CD1c-positive myeloid dendritic cell (primary cell): ENCODE results near the gene SH3PXD2A.
A peak's percentile ranks its signal among the peaks of the same experiment; 100 is the strongest.

ENCODE experiments used
- DNase-seq: peaks from one replicate; pipeline ENCODE4 v3.0.0-alpha.2; 2016; ENCODE audit errors: extremely low spot score

SH3PXD2A gene, protein sequence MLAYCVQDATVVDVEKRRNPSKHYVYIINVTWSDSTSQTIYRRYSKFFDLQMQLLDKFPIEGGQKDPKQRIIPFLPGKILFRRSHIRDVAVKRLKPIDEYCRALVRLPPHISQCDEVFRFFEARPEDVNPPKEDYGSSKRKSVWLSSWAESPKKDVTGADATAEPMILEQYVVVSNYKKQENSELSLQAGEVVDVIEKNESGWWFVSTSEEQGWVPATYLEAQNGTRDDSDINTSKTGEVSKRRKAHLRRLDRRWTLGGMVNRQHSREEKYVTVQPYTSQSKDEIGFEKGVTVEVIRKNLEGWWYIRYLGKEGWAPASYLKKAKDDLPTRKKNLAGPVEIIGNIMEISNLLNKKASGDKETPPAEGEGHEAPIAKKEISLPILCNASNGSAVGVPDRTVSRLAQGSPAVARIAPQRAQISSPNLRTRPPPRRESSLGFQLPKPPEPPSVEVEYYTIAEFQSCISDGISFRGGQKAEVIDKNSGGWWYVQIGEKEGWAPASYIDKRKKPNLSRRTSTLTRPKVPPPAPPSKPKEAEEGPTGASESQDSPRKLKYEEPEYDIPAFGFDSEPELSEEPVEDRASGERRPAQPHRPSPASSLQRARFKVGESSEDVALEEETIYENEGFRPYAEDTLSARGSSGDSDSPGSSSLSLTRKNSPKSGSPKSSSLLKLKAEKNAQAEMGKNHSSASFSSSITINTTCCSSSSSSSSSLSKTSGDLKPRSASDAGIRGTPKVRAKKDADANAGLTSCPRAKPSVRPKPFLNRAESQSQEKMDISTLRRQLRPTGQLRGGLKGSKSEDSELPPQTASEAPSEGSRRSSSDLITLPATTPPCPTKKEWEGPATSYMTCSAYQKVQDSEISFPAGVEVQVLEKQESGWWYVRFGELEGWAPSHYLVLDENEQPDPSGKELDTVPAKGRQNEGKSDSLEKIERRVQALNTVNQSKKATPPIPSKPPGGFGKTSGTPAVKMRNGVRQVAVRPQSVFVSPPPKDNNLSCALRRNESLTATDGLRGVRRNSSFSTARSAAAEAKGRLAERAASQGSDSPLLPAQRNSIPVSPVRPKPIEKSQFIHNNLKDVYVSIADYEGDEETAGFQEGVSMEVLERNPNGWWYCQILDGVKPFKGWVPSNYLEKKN

DNA sequence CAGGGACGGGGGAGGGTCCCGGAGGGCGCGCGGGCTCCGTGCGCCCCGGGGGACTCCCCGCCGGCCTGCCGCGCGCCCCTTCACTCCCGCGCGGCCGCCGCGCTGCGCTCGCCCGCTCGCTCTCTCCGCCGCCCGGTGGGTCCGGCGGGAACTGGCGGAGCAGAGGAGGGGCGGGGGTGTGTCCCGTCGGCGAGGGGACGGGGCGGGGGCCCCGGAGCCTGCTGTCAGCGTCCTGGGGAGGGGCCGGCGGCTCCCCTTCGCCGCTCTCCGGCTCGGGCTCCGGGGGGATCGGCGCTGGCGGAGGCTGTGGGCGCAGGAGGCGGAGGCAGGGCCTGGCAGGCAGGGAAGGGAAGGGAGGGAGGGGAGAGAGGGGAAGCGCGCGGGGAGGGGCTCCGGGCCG lies at the start of gene SH3PXD2A:
SH3PXD2A (minus strand) TSS at position 153 of the 400 bp plus-strand sequence. CDS start 310 bp downstream, outside the sequence.
- peak; percentile 34 for DNase-seq

DNA sequence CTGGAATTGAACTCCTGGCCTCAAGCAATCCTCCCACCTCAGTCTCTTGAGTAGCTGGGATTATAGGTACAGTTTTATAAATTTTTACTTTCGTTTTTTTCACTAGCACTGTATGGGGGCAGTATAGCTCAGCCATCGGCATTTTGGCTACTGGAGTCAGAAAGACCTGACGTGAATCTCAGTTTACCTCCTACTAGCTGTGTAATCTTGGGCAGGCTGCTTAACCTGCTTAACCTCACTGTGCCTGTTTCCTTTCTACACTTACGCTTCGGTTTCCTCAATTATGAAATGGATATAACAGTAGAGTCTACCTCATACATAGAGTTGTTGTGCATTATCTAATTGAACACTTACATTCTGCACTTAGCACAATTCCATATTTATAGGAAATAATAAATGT lies 45.9 kb upstream of the SH3PXD2A start:
- no peak for DNase-seq

DNA sequence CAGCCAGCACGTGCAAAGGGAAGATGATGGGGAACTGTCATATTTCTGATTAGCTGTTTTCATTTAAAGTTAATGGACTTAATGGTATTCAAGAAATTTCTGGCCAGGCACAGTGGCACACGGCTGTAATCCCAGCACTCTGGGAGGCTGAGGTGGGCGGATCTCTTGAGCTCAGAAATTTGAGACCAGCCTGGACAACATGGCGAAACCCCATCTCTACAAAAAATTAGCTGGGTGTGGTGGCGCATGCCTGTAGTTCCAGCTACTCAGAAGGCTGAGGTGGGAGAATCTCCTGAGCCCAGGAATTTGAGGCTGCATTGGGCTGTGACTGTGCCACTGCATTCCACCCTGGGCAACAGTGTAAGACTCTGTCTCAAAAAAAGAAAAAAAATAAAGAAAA lies 43.9 kb upstream of the SH3PXD2A start:
- no peak for DNase-seq

DNA sequence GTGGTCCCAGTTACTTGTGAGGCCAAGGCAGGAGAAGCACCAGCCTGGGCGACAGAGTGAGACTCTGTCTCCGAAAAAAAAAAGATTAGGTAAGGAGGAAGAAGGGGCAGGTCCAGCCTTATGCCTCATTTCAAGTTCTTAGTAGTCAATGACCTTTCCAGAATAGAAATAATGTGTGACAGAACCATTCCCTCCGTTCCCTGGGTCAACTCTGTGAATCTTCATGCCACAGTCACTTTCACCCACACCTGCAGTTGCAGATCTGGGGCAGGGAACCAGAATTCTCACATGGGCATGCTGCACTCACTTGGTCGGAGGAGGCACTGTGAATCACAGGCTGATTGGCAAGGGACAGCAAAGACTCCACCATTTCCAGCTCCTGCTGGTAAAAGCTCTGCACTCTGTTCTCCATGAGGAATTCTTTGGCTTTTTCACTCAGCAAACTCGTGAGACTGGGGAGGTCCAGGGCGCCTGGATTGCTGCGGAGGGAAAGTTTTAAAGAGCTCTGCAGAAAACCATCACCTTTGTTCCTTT lies 41.9 kb upstream of the SH3PXD2A start:
- DNase-seq = no peak

DNA sequence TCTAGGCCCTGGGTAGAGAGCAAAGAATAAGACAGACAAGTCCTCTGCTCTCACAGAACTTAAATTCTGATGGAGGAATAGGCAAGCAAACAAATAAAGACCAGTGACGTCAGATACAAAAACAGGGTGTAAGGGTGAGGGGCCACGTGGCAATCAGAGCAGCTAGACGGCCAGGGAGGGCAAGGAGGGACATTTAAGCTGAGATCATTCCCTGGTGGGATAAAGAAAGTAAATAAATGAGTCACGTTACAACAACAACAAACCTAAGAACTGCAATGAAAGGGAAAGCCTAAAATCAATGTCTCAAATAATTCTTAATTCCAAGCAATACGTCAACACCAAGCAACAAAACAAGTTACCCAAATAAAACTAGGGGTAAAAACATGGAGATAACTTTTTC lies 40.8 kb upstream of the SH3PXD2A start:
- no peak for DNase-seq

DNA sequence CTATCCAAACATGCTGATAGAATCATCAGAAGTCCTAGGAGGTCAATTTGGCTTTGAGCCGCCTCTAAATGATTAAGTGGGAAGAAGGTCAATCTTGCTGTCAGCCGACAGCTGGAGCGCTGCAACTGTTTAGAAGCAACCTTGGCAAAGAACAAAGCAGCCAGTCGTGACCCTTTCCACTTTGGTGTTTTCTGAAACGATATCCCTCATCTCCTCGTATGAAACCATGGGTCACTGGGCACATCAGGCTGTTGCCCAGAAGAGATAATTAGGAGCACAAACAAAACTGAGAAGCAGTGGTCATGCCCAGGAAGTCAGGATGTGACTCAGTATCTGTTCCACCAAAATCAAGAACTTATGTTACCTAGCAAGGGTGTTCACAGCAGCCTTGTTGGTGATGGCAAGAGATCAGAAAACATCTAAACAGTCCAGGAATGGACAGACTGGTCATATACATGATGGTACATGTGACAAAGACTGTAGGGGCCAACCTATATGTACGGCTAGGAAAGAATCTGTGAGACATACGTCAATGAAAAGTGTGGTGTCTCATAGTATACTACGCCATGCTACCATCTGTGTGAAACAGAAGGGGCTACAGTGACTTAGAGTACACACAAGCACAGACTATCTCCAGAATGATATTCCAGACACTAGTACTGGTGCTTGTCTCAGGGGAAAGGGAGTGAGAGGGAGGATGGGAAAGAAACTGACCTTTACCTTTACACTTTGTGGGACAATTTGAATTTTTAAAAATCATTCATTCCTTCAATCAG lies 40.2 kb upstream of the SH3PXD2A start:
- DNase-seq = no peak

DNA sequence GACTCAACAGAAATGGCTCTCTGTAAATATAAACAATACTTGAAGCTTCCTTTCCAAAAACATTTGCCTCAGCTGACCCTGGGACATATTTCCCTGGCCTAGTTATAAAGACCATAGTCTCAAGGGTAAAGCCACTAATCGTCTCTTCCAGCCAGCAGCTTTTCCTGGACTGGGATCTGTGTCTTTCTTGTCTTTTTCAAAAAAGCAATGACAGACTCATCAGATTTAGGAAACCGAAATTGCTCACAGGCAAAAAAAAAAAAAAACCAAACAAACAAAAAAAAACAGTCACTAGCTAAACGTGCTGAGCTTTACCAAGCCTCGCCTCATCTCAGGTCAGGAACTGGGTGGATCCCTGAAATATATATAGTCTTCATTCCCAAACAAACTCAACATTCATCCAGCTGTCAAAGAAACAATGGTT lies 39.1 kb upstream of the SH3PXD2A start:
- no peak for DNase-seq

DNA sequence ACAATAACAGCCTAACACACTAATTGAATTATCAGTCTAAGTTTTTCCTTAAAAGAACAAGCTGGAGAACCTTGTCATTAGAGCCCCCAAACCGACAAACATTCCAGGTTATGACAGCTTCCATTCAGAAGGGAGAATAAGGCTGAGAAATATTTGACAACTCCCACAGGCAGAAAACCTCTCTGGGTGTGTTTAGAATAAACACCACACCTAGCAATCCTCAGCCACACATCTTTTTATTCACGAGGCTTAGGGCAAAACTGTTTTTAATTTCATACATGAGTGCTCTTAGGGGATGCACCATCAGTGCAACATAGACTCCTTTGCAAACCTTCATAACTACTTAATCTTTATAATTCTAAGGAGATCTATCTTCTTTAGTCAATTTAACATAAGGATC lies 38.4 kb upstream of the SH3PXD2A start:
- DNase-seq = no peak

DNA sequence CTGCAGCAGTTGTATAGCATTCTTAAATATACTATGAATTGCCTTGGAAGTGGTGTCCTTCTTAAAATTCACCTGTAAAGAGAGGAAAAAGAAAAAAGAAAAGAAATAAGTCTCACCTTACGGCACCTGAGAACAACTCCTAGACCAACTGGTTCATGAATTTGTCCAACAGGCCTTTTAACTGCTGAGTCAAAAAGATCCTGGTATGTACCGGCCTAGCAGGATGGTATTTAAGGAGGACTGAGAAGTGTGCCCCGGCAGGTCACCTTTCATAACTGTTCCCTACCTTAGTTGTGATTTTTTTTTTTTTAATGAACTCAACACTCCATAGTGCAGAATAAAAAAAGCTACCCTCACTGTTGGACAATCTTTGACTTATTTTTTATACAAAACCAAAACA lies 36.8 kb upstream of the SH3PXD2A start:
- no peak for DNase-seq

DNA sequence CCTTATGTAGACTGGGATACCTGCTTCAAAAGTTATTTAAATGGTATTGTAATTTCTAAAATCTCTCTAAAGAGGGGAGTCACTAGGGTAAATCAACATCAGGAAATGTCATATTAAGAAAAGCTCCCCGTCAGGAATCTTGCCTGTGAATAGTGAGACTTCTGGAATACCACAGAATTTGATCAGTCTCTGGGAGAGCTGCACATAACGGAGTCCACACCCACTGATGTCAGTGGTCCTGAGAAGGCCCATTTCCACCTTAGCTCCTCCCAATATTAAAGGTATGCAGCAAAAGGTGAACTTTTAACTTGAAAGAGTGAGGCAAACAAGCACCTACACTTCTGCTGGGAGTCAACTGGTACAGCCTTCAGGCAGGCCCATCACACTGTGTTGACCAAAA lies 35.3 kb upstream of the SH3PXD2A start:
- no peak for DNase-seq

DNA sequence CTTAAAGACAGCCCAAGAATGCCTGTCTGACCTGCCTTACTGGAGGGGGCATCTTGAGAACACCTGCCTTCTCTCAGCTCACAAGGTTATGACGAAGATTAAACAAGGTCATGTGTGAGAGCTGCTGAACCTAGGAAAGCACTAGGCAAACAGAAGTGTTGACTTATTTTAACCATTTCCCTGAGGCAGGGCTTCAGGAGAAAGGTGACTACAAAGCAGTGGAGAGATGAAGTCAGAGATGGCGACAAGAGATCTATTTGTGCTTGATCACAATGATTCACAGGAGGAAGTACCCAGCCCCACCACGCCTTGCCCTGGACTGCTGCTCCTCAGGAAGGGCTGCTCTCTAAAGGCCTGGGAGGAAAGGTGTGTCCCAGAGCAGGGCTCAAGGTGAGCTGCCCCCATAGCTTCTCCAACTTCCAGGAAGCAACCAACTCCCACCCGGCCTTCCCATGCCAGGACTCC lies 34.9 kb upstream of the SH3PXD2A start:
- DNase-seq = peak; percentile 17

DNA sequence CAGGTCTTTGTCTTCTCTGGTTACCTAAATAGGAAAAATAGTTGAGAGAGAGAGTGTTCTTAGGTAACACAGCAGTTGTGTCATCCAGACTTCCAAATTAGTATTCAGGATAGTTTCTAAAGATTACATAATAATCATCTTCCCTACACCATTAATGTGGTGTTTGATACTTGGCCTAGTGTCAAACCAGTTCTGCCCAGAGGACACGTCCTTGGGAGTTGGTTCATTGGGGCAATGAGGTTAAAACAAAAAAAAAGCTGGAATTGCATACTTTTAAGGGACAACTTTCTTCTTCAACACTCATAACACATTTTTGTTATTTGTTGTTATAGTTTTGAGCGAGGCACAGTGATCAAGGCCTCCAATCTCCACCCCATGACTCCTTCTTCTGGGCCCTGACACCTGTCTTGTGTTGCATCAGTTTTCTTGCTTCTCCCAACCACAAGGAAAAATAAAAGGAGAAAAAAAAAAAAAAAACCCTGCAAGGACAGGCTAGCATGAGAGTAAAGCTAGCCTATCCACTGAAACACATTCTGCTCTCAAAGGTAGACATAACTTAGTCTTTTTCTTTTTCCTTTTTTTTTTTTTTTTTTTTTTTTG lies 33.8 kb upstream of the SH3PXD2A start:
- no peak for DNase-seq

DNA sequence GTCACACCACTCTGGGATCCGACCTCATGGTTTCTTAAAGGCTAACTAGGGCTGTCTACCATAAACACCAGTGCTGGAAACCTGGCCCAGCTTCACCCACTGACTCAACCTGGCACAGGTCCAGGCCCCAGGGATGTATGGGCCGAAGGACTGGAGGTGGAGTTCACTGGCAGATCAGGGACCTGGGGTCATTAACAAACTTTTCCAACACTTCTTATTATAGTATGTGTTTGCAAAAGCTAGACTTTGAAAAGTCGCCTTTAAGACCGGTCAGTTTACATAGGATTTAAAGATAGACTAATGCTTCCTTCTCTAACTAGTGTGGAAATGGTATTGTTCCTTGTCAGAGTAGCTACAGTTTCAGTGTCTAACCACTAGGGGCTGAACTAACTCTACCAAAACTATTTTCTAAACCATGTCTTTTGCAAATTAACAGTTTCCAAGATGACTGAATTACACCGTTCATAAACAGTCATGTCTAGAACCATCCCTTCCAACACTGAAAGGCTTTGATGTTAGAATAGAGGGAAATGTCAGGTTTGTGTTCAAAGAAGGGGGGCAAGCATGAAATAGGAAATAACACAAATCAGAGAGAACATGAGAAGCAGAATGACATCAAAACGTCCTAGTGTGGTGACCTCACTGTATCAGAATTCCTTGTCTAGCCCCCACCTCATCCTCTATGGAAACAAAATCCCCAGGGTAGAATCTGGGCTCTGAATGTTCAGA lies 32.9 kb upstream of the SH3PXD2A start:
- DNase-seq = peak; percentile 67

DNA sequence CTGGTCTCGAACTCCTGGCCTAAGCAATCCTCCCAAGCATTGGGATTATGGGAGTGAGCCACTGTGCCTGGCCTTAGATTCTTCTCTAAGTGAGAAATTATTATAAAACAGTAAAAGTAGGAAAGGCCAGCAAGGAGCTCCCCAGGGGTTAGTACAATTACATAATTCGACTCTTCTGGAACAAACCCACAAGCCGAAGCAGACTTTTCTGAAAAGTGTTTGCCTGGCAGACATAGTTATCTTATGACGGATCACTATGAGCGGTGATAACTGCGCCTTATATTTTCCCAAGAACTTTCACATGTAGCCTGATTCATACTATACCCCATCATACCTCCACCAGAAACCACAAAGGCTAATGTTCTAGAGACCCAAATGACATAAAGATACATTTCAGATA lies 30.2 kb upstream of the SH3PXD2A start:
- DNase-seq = no peak

DNA sequence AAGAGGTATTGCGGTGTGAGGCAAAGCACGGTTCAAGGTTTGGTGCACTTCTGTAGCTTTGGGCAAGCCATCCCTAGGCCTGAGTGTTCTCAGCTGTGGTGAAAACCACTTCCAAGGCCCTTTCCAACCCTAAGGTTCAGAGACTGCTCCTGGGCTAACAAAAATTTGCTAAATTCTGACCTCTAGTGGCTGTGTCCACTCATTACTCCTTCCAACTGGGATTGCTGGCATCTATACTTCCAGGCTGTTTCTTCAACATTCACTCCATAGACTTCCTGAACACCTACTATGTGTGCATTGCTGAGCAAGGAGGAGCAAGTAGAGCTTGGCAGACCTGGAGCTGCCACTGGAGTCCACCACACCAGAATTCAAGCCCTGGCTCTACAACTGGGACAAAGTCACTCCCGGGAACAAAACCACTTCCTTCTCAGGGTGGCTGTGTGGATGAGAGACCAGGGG lies 29.3 kb upstream of the SH3PXD2A start:
- peak; percentile 50 for DNase-seq

DNA sequence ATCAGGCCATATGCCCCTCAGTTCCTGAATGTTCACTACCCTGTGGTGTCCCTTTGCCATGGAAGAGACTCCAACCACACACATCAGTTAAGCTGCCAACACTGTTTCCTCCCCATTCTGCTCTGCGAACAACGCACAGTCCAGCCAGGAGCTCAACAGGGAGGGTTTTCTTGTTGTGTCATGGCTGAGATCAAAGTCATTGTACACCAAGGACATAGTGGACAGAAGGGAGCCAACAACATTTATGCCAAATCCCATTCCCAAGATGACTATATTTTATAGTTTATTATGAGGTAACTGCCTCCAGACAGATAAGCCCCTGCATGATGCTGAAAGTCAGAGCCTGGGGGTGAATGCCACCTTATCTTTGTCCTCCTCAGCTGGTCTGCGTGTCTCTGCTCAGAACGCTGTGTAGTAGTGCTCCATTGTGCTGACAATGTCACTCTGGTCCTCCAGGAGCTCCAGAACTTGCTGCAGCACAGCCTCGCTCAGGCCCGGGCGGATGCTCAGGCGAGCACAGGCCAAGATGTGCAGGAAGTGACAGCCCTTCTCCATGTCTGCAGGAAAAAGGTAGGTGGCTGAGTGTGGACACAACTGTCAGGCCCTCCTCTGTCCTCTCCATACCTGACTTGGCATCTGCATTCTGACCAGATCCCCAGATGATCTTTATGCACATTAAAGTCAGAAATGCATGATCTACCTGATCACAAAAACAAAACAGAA lies 27.1 kb upstream of the SH3PXD2A start:
- no peak for DNase-seq

DNA sequence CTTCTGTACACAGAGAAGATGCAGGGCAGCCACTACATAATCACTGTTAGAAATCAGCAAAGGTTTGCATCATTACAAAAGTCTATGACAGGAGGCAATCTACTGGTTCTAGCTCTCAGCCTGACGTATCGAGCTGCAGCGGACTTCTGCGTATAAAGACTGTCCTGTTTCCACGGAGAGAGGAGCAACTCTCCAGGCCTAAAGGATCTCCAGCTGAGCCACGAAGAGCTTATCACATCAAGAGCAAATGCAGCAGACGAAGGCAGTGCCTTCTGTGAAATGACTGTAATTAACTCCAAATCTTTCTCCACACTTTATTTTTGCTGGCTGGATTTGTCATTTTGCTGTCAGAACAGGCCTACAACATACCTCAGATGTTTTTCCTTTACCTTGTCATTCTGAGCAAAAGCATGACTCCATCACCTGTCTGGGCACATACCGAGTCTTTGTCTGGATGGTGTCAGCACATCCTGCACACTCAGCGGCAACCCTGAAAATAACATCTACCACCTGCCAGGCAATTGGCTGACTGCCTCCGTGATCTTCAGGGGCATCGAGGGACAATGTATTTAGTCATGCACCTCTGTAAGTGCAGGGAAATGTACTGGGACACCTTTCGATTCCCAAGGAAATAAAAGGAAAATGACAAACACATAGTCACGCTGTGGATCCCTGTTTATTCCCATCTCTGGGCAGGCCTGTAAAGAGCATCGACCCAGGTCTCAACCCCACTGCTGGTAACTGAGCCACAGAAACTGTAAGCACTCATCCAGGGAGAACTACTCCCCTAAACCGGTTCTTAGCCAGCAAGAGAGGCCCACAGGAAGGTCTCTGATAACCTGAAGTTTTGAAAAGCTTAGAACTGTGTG lies 26.3 kb upstream of the SH3PXD2A start:
- no peak for DNase-seq

DNA sequence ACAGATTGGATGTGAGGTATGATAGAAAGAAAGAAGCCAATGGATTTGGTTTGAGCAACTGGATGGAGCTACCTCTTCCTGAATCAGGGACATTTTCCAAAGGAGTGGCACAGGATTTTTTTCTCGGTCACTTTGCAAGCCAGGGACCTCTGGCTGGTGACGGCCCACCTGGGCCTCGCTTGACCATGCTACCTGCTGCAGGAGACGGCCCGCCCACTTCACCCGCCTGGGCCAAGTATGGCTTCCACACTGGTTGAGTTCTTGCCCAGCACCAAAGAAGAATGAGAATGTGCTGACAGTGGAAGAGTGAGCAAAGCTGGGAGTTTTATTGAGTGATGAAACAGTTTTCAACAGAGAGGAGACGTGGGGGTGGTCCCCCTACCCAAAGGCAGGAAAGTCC lies 24.5 kb upstream of the SH3PXD2A start:
- DNase-seq = no peak
